ENCODE results near the gene EXOC3. TPM values are rescaled to one million over a fixed set of nuclear protein-coding genes. Genes with fewer than 3 reads are reported as not detected.

EXOC3 gene
- total RNA-seq, 1 experiment from 2014 or later: 155 TPM

- no peak overlapping the region for H2AFZ ChIP-seq
- no peaks in the 10 kb centered on the region for H3F3A ChIP-seq (ENCODE audit: insufficient read depth, low read depth)
- H3K4me2 ChIP-seq: no peak overlapping the region
- no peak for TF ChIP-seq CTCF (conservative IDR thresholded peaks at IDR 0.05)
- TF ChIP-seq EZH2 (IDR thresholded peaks at IDR 0.05; ENCODE audit: low read depth): no peak
- no peaks in the 10 kb centered on the region for H4K20me1 ChIP-seq (ENCODE audit: insufficient read depth)
- no peak for DNase-seq
- no peaks in the 10 kb centered on the region for H3K36me3 ChIP-seq (ENCODE audit: low read depth)
- H3K4me3 ChIP-seq: no peak overlapping the region
- H3K27ac ChIP-seq: no peak overlapping the region
- H3K9me2 ChIP-seq (ENCODE audit: insufficient read depth): no peaks in the 10 kb centered on the region
- CTCF ChIA-PET: no interaction called here
- peaks cover 90% of the 10 kb centered on the region for H3K27me3 ChIP-seq (ENCODE audit: insufficient read depth, low read depth)
- POLR2A ChIA-PET (ENCODE audit: unreplicated experiment): no interaction called here
- no peaks in the 10 kb centered on the region for H3K4me1 ChIP-seq (replicated peaks; ENCODE audit: insufficient read depth)
- no peaks in the 10 kb centered on the region for H3K9me3 ChIP-seq (ENCODE audit: insufficient read depth, low read depth)
- intact Hi-C loops (cut with micrococcal nuclease; ENCODE audit: unreplicated experiment): no loop called here
- H3K79me2 ChIP-seq (ENCODE audit: low read depth): no peaks in the 10 kb centered on the region
- no TSS peak for BruUV-seq (replicated peaks)
These were observed 67.5 kb downstream of the EXOC3 start for GRCh38 chr5:510521-510920.

GRCh38 chr5:511476-511875 is 68.5 kb downstream of the EXOC3 start:
- Histone ChIP-seq H3K36me3 (ENCODE audit: low read depth) (no peaks in the 10 kb centered on the region), H4K20me1 (ENCODE audit: insufficient read depth) (no peaks in the 10 kb centered on the region), H3K4me2 (no peak overlapping the region), H3K27ac (no peak overlapping the region), H3K79me2 (ENCODE audit: low read depth) (no peaks in the 10 kb centered on the region), H3K9me2 (ENCODE audit: insufficient read depth) (no peaks in the 10 kb centered on the region), H3K4me3 (no peak overlapping the region), H3F3A (ENCODE audit: insufficient read depth, low read depth) (no peaks in the 10 kb centered on the region), H3K27me3 (ENCODE audit: insufficient read depth, low read depth) (peaks cover 89% of the 10 kb centered on the region), H2AFZ (no peak overlapping the region), H3K4me1 (replicated peaks; ENCODE audit: insufficient read depth) (no peaks in the 10 kb centered on the region), H3K9me3 (ENCODE audit: insufficient read depth, low read depth) (no peaks in the 10 kb centered on the region)
- TF ChIP-seq CTCF (conservative IDR thresholded peaks at IDR 0.05): no peak
- no peak for TF ChIP-seq EZH2 (IDR thresholded peaks at IDR 0.05; ENCODE audit: low read depth)
- CTCF ChIA-PET: no interaction called here
- intact Hi-C loops (cut with micrococcal nuclease; ENCODE audit: unreplicated experiment): no loop called here
- POLR2A ChIA-PET (ENCODE audit: unreplicated experiment): no interaction called here
- no TSS peak for BruUV-seq (replicated peaks)
- DNase-seq: no peak

- Histone ChIP-seq H3K36me3 (ENCODE audit: low read depth) (no peaks in the 10 kb centered on the region), H3K27me3 (ENCODE audit: insufficient read depth, low read depth) (peaks cover 94% of the 10 kb centered on the region), H3K4me1 (replicated peaks; ENCODE audit: insufficient read depth) (no peaks in the 10 kb centered on the region), H3K4me3 (no peak overlapping the region), H3K79me2 (ENCODE audit: low read depth) (no peaks in the 10 kb centered on the region), H3K9me3 (ENCODE audit: insufficient read depth, low read depth) (no peaks in the 10 kb centered on the region), H4K20me1 (ENCODE audit: insufficient read depth) (no peaks in the 10 kb centered on the region), H2AFZ (no peak overlapping the region), H3K9me2 (ENCODE audit: insufficient read depth) (no peaks in the 10 kb centered on the region), H3K27ac (no peak overlapping the region), H3K4me2 (no peak overlapping the region), H3F3A (ENCODE audit: insufficient read depth, low read depth) (no peaks in the 10 kb centered on the region)
- TF ChIP-seq CTCF (conservative IDR thresholded peaks at IDR 0.05) (no peak), EZH2 (IDR thresholded peaks at IDR 0.05; ENCODE audit: low read depth) (no peak)
- ChIA-PET CTCF (no interaction called here), POLR2A (ENCODE audit: unreplicated experiment) (interaction anchor here (0.6 kb wide), 1 partner anchor 322 kb away, joined by 9 read pairs; the partner anchor contains the start of gene LRRC14B)
- DNase-seq: peak; percentile 53 to 65
- intact Hi-C loops (cut with micrococcal nuclease; ENCODE audit: unreplicated experiment): no loop called here
- BruUV-seq (replicated peaks): no TSS peak
These were observed 70.5 kb downstream of the EXOC3 start for GRCh38 chr5:513216-514100.

Measured in PC-9 (cell line).